Muscle of leg (tissue), 11 donors: ENCODE data around the gene SUSD1. TPM values are rescaled to one million over a fixed set of nuclear protein-coding genes. Genes with fewer than 3 reads are reported as not detected.

Experiments used
- DNase-seq: peaks from one replicate; pipeline ENCODE4 v3.0.0; 2013
- H3K27ac ChIP-seq: one replicate; pipeline ENCODE4 v1.5.1; 2013; ENCODE audit warnings: mild to moderate bottlenecking, low read length, control low read depth
- H3K27me3 ChIP-seq: one replicate; pipeline ENCODE4 v1.6.1; 2013; ENCODE audit warnings: low read length; ENCODE audit not compliant: control insufficient read depth, insufficient read depth
- H3K36me3 ChIP-seq: one replicate; pipeline ENCODE4 v1.6.1; 2013; ENCODE audit warnings: low read length; ENCODE audit not compliant: control insufficient read depth, insufficient read depth
- H3K4me1 ChIP-seq: one replicate; pipeline ENCODE4 v1.6.1; 2013; ENCODE audit warnings: low read length; ENCODE audit not compliant: control insufficient read depth, insufficient read depth
- H3K4me3 ChIP-seq: one replicate; pipeline ENCODE4 v1.5.1; 2013; ENCODE audit warnings: low read length, control low read depth
- H3K9me3 ChIP-seq: replicated peaks from 2 replicates; pipeline ENCODE4 v1.6.1; 2013; ENCODE audit warnings: low read depth, low read length; ENCODE audit not compliant: control insufficient read depth
- WGBS: methylation state at CpG from one replicate; pipeline ENCODE4 v1.1.5; 2013; ENCODE audit warnings: missing lambda C conversion rate; ENCODE audit not compliant: insufficient coverage; 5-methylcytosine and 5-hydroxymethylcytosine counted together
- polyA plus RNA-seq, 8 donors: library from polyadenylated mRNA; unstranded; fragments of 120-200 nt; gene quantifications; one replicate each; pipeline versions ENCODE4 v1.2.1 to v1.2.3, GENCODE V29; 2013; ENCODE audit warnings: inconsistent platforms in 1 of 8, low replicate concordance in 1 of 8; ENCODE audit not compliant: insufficient read length in 8 of 8, insufficient read depth in 1 of 8
- total RNA-seq: library from RNA; stranded (reverse); fragments of 120-200 nt; gene quantifications from one replicate; pipeline ENCODE4 v1.2.4, GENCODE V29; 2013

The SUSD1 gene
- total and polyA plus RNA-seq, 9 donors, result 5.9 to 15.0 (median 7.5) TPM

GRCh38 chr9:112072721-112073638 lies 102.1 kb downstream of the SUSD1 start:
- no peak overlapping the region for H3K4me3 ChIP-seq
- DNase-seq, result no peak
- 80% methylated on average over 5 of the region's 9 CpGs for WGBS
- H3K27me3 ChIP-seq, result no peaks in the 10 kb centered on the region
- no peaks in the 10 kb centered on the region for H3K9me3 ChIP-seq
- H3K36me3 ChIP-seq, result peaks cover 3% of the 10 kb centered on the region
- peak overlapping the region; percentile 93 for H3K27ac ChIP-seq
- H3K4me1 ChIP-seq, result peaks cover 26% of the 10 kb centered on the region

GRCh38 chr9:112069318-112070169 lies 105.6 kb downstream of the SUSD1 start:
- Histone ChIP-seq H3K4me1 (peaks cover 35% of the 10 kb centered on the region), H3K27me3 (no peaks in the 10 kb centered on the region), H3K4me3 (no peak overlapping the region), H3K36me3 (peaks cover 9% of the 10 kb centered on the region), H3K9me3 (no peaks in the 10 kb centered on the region), H3K27ac (no peak overlapping the region)
- 73% methylated on average over 7 of the region's 15 CpGs for WGBS
- no peak for DNase-seq

GRCh38 chr9:112065806-112066606 lies 109.1 kb downstream of the SUSD1 start:
- Histone ChIP-seq H3K9me3 (no peaks in the 10 kb centered on the region), H3K27ac (no peak overlapping the region), H3K27me3 (no peaks in the 10 kb centered on the region), H3K4me3 (no peak overlapping the region), H3K4me1 (peaks cover 19% of the 10 kb centered on the region), H3K36me3 (peaks cover 9% of the 10 kb centered on the region)
- 58% methylated on average over 10 of the region's 14 CpGs for WGBS
- no peak for DNase-seq

GRCh38 chr9:112064871-112065270 lies 110.2 kb downstream of the SUSD1 start:
- no peak for DNase-seq
- peaks cover 8% of the 10 kb centered on the region for H3K36me3 ChIP-seq
- H3K4me3 ChIP-seq, result no peak overlapping the region
- H3K4me1 ChIP-seq, result peaks cover 25% of the 10 kb centered on the region
- no peaks in the 10 kb centered on the region for H3K27me3 ChIP-seq
- H3K27ac ChIP-seq, result no peak overlapping the region
- H3K9me3 ChIP-seq, result no peaks in the 10 kb centered on the region
- 83% methylated on average over 1 of the region's 5 CpGs for WGBS

- WGBS, result no CpG with 5 or more reads among the region's 4 CpGs
Measured at GRCh38 chr9:112063586-112063985, 111.5 kb downstream of the SUSD1 start.

GRCh38 chr9:112063151-112063550 lies 111.9 kb downstream of the SUSD1 start:
- no peaks in the 10 kb centered on the region for H3K9me3 ChIP-seq
- H3K4me1 ChIP-seq, result peaks cover 27% of the 10 kb centered on the region
- H3K4me3 ChIP-seq, result no peak overlapping the region
- H3K27me3 ChIP-seq, result no peaks in the 10 kb centered on the region
- peaks cover 8% of the 10 kb centered on the region for H3K36me3 ChIP-seq
- no peak for DNase-seq
- H3K27ac ChIP-seq, result no peak overlapping the region

More at GRCh38 chr9:112063586-112063985, 111.5 kb downstream of the SUSD1 start:
- no peak for DNase-seq
- Histone ChIP-seq H3K4me3 (no peak overlapping the region), H3K27ac (no peak overlapping the region), H3K36me3 (peaks cover 8% of the 10 kb centered on the region), H3K27me3 (no peaks in the 10 kb centered on the region), H3K4me1 (peaks cover 27% of the 10 kb centered on the region), H3K9me3 (no peaks in the 10 kb centered on the region)

GRCh38 chr9:112061152-112061740 lies 113.9 kb downstream of the SUSD1 start:
- Histone ChIP-seq H3K4me1 (peaks cover 27% of the 10 kb centered on the region), H3K4me3 (no peak overlapping the region), H3K36me3 (peaks cover 8% of the 10 kb centered on the region), H3K9me3 (no peaks in the 10 kb centered on the region), H3K27me3 (no peaks in the 10 kb centered on the region), H3K27ac (peak overlapping the region; percentile 97)
- no CpG with 5 or more reads among the region's 3 CpGs for WGBS
- peak; percentile 96 for DNase-seq

- no peaks in the 10 kb centered on the region for H3K9me3 ChIP-seq
- H3K27ac ChIP-seq, result peak overlapping the region; percentile 97
- no CpG with 5 or more reads among the region's 3 CpGs for WGBS
- no peak for DNase-seq
- H3K4me1 ChIP-seq, result peaks cover 19% of the 10 kb centered on the region
- no peak overlapping the region for H3K4me3 ChIP-seq
- peaks cover 11% of the 10 kb centered on the region for H3K36me3 ChIP-seq
- H3K27me3 ChIP-seq, result no peaks in the 10 kb centered on the region
Measured at GRCh38 chr9:112059966-112060320, 115.2 kb downstream of the SUSD1 start.

GRCh38 chr9:112059145-112059965 lies 115.7 kb downstream of the SUSD1 start:
- peaks cover 11% of the 10 kb centered on the region for H3K36me3 ChIP-seq
- no peak overlapping the region for H3K4me3 ChIP-seq
- no peaks in the 10 kb centered on the region for H3K27me3 ChIP-seq
- peak overlapping the region; percentile 16 for H3K27ac ChIP-seq
- DNase-seq, result peak; percentile 51
- WGBS, result 51% methylated on average over 7 of the region's 13 CpGs
- H3K9me3 ChIP-seq, result no peaks in the 10 kb centered on the region
- peaks cover 19% of the 10 kb centered on the region for H3K4me1 ChIP-seq
